GM21423 (cell line): ENCODE measurements around the gene RAB11FIP3.
"Not testable (repeated sequence)": the region's sequence is repeated elsewhere in the genome, so short reads cannot be mapped to it uniquely, and the experiment has no call there.

Experiments used
- ATAC-seq: cut with Tn5 transposase; IDR thresholded peaks from one replicate; pipeline ENCODE4 v1.9.1; 2021; ENCODE audit warnings: mild to moderate bottlenecking, moderate library complexity; ENCODE audit not compliant: unreplicated experiment

RAB11FIP3 gene

GRCh38 chr16:491220-491919 lies 65.9 kb downstream of the RAB11FIP3 start:
- no peak for ATAC-seq

- no peak for ATAC-seq
These were observed 66.9 kb downstream of the RAB11FIP3 start for GRCh38 chr16:492211-492875.

GRCh38 chr16:494676-495075 lies 69.2 kb downstream of the RAB11FIP3 start:
- not testable (repeated sequence) for ATAC-seq

GRCh38 chr16:495127-495748 lies 69.8 kb downstream of the RAB11FIP3 start:
- ATAC-seq: no peak

- no peak for ATAC-seq
These were observed 70.8 kb downstream of the RAB11FIP3 start for GRCh38 chr16:496097-496886.

GRCh38 chr16:497258-497657 lies 71.8 kb downstream of the RAB11FIP3 start:
- no peak for ATAC-seq

- no peak for ATAC-seq
These were observed 74.5 kb downstream of the RAB11FIP3 start for GRCh38 chr16:499924-500323.

GRCh38 chr16:500709-501108 lies 75.3 kb downstream of the RAB11FIP3 start:
- no peak for ATAC-seq

GRCh38 chr16:502179-502943 lies 76.9 kb downstream of the RAB11FIP3 start:
- ATAC-seq: no peak

GRCh38 chr16:503150-504071 lies 78.0 kb downstream of the RAB11FIP3 start:
- no peak for ATAC-seq

GRCh38 chr16:505479-506245 lies 80.2 kb downstream of the RAB11FIP3 start:
- ATAC-seq: no peak

GRCh38 chr16:506246-506546 lies 80.7 kb downstream of the RAB11FIP3 start:
- ATAC-seq: no peak

GRCh38 chr16:507527-507926 lies 82.1 kb downstream of the RAB11FIP3 start:
- ATAC-seq: not testable (repeated sequence)

GRCh38 chr16:507996-508395 lies 82.5 kb downstream of the RAB11FIP3 start:
- no peak for ATAC-seq

GRCh38 chr16:508884-509736 lies 83.7 kb downstream of the RAB11FIP3 start:
- no peak for ATAC-seq

- no peak for ATAC-seq
These were observed 84.8 kb downstream of the RAB11FIP3 start for GRCh38 chr16:510066-510825.

- ATAC-seq: no peak
These were observed 87.4 kb downstream of the RAB11FIP3 start for GRCh38 chr16:512802-513201.
